A673 (cell line): Measurements from ENCODE around the gene OR4C45. TPM values are rescaled to one million over a fixed set of nuclear protein-coding genes. Genes with fewer than 3 reads are reported as not detected.
"Not testable (repeated sequence)": the region's sequence is repeated elsewhere in the genome, so short reads cannot be mapped to it uniquely, and the experiment has no call there.

Source experiments
- BruUV-seq: library from RNA; stranded (reverse); fragments of 400-500 nt; replicated peaks from 2 replicates; lab custom pipeline; 2021; lab: Mats Ljungman, UMichigan
- CTCF ChIA-PET: fragments of 300-600 bp; sonication (Branson Sonifier 250); formaldehyde crosslinking; loops from one replicate; lab custom pipeline; 2022; ENCODE audit warnings: antibody characterized with exemption; lab: Charles Lee
- POLR2A ChIA-PET: fragments of 300-600 bp; sonication (Branson Sonifier 250); formaldehyde crosslinking; loops from one replicate; lab custom pipeline; 2022; ENCODE audit warnings: antibody characterized with exemption; ENCODE audit not compliant: low non-redundant PET; lab: Charles Lee
- DNase-seq: peaks from one replicate; pipeline ENCODE4 v3.0.0-alpha.2; 2015; ENCODE audit warnings: low spot score
- H3K27ac ChIP-seq: fragments of 200-600 bp; sonication (generic); 2 replicates; pipeline ENCODE4 v1.5.1; 2016; ENCODE audit warnings: mixed run types, low read depth, mild to moderate bottlenecking, mixed read lengths, antibody characterized with exemption, low read length; ENCODE audit not compliant: poor library complexity, severe bottlenecking
- H3K27me3 ChIP-seq: fragments of 200-600 bp; sonication (generic); replicated peaks from 2 replicates; pipeline ENCODE4 v1.6.1; 2017; ENCODE audit warnings: mixed run types, low read depth, mild to moderate bottlenecking, mixed read lengths, antibody characterized with exemption, low read length; ENCODE audit not compliant: insufficient read depth, poor library complexity
- H3K36me3 ChIP-seq: fragments of 200-600 bp; sonication (generic); 2 replicates; pipeline ENCODE4 v1.6.1; 2016; ENCODE audit warnings: mixed run types, mild to moderate bottlenecking, mixed read lengths, antibody characterized with exemption, low read length; ENCODE audit not compliant: insufficient read depth, poor library complexity, severe bottlenecking
- H3K4me1 ChIP-seq: fragments of 200-600 bp; sonication (generic); 2 replicates; pipeline ENCODE4 v1.6.1; 2017; ENCODE audit warnings: mixed run types, mild to moderate bottlenecking, mixed read lengths, antibody characterized with exemption, low read length; ENCODE audit not compliant: insufficient read depth, poor library complexity, severe bottlenecking
- H3K4me3 ChIP-seq: fragments of 200-600 bp; sonication (generic); 2 replicates; pipeline ENCODE4 v1.5.1; 2016; ENCODE audit warnings: low read depth, mixed run types, mild to moderate bottlenecking, mixed read lengths, low read length; ENCODE audit not compliant: poor library complexity, severe bottlenecking
- H3K9me3 ChIP-seq: fragments of 200-600 bp; sonication (generic); 2 replicates; pipeline ENCODE4 v1.6.1; 2016; ENCODE audit warnings: mixed run types, low read depth, mild to moderate bottlenecking, mixed read lengths, antibody characterized with exemption, low read length; ENCODE audit not compliant: poor library complexity, severe bottlenecking
- EZH2 ChIP-seq: fragments of 200-600 bp; sonication (generic); IDR thresholded peaks from 2 replicates; pipeline ENCODE4 v1.6.1; 2017; ENCODE audit warnings: borderline replicate concordance, low read depth, mild to moderate bottlenecking, mixed read lengths, antibody characterized with exemption, low read length; ENCODE audit not compliant: poor library complexity, severe bottlenecking
- intact Hi-C: fragments of 100-400 bp; cut with micrococcal nuclease; formaldehyde crosslinking; loops from one replicate; pipeline ENCODE4 v1.10.0; 2022; ENCODE audit not compliant: unreplicated experiment
- total RNA-seq: library from RNA; stranded (reverse); gene quantifications from 2 replicates; pipeline ENCODE4 v1.2.3, GENCODE V29; 2021
- TF ChIP-seq, protein P1 (sequence below): fragments of 300-800, 200-600 bp; sonication (generic); conservative IDR thresholded peaks from 2 replicates; pipeline ENCODE4 v1.5.1; 2017; ENCODE audit warnings: low read depth, mild to moderate bottlenecking, antibody characterized with exemption, low read length, moderate library complexity, mixed read lengths

The OR4C45 gene
- total RNA-seq, 1 experiment from 2014 or later: not detected

DNA sequence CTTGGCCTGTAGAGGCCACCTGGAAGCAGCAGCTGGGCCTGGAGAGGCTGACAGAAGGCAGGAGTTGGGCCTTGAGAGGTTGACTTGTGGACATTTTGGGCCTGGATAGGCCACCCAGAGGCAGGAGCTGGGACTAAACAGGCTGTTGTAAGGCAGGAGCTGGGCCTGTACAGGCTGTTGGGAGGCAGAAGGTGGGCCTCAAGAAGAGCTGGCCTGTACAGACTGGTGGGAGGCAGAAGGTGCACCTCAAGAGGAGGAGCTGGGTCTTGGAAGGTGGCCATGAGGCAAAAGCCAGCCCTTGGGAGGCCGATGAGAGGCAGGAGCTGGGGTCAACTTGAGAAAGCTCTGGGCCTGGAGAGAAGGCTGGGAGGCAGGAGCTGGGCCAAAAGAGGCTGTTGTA is 45.3 kb downstream of the OR4C45 start:
- Histone ChIP-seq H3K9me3 (peaks cover 55% of the 10 kb centered on the region), H3K4me3 (no peak overlapping the region), H3K27me3 (no peaks in the 10 kb centered on the region), H3K4me1 (no peaks in the 10 kb centered on the region), H3K27ac (no peak overlapping the region), H3K36me3 (no peaks in the 10 kb centered on the region)
- TF ChIP-seq EZH2: no peak
- TF ChIP-seq, protein P1, sequence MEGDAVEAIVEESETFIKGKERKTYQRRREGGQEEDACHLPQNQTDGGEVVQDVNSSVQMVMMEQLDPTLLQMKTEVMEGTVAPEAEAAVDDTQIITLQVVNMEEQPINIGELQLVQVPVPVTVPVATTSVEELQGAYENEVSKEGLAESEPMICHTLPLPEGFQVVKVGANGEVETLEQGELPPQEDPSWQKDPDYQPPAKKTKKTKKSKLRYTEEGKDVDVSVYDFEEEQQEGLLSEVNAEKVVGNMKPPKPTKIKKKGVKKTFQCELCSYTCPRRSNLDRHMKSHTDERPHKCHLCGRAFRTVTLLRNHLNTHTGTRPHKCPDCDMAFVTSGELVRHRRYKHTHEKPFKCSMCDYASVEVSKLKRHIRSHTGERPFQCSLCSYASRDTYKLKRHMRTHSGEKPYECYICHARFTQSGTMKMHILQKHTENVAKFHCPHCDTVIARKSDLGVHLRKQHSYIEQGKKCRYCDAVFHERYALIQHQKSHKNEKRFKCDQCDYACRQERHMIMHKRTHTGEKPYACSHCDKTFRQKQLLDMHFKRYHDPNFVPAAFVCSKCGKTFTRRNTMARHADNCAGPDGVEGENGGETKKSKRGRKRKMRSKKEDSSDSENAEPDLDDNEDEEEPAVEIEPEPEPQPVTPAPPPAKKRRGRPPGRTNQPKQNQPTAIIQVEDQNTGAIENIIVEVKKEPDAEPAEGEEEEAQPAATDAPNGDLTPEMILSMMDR: no peak
- CTCF ChIA-PET: no interaction called here
- intact Hi-C loops: no loop called here
- no TSS peak for BruUV-seq
- POLR2A ChIA-PET: no interaction called here
- DNase-seq: no peak

DNA sequence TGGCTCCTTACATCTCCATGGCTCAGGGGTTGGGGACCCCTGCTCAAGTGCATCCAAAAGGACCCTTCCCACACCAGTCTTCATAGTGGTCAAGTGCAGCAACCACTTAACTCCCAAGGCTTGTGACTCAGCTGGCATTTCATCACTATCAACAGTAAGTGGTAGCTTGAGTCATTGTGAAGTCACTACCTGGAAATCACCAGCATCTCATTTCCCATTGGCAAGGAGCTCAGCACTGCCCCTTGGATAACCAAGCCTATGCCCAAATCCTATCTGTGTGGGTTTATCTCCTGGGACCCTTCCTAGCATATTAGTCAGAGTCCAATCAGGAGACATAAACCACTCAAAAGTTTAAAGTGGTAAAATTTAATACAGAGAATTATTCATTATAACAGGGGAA is 46.3 kb downstream of the OR4C45 start:
- BruUV-seq, intact Hi-C loops, H3K4me1 ChIP-seq, H3K27ac ChIP-seq, DNase-seq, H3K4me3 ChIP-seq, H3K36me3 ChIP-seq, CTCF ChIA-PET, POLR2A ChIA-PET, H3K27me3 ChIP-seq: not testable (repeated sequence)
- peaks cover 53% of the 10 kb centered on the region for H3K9me3 ChIP-seq

DNA sequence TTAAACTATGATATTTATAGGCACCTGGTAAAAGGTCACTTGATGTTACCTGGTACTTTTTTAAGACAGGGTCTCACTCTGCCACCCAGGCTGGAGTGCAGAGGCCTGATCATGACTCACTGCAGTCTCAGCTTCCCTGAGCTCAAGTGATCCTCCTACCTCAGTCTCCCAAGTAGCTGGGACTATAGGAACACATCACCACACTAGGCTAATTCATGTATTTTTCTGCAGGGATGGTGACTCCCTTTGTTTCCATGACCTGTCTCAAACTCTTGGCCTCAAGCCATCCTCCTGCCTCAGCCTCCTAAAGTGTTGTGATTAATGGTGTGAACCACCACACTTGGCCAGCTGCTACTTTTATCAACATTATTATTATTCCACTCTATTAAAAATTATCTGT is 47.6 kb downstream of the OR4C45 start:
- no TSS peak for BruUV-seq
- POLR2A ChIA-PET: no interaction called here
- intact Hi-C loops: no loop called here

More for the DNA sequence above, 47.6 kb downstream of the OR4C45 start:
- CTCF ChIA-PET: no interaction called here
- Histone ChIP-seq H3K36me3 (no peaks in the 10 kb centered on the region), H3K27ac (no peak overlapping the region), H3K4me1 (no peaks in the 10 kb centered on the region), H3K4me3 (no peak overlapping the region), H3K27me3 (no peaks in the 10 kb centered on the region), H3K9me3 (peaks cover 49% of the 10 kb centered on the region)
- TF ChIP-seq, protein P1: no peak
- no peak for TF ChIP-seq EZH2
- DNase-seq: no peak

Other genes with a start within 250 kb of the OR4C45 start
- not detected in 2 replicates for gene OR4C13, start 80.5 kb upstream of the OR4C45 start, total RNA-seq
- gene OR4C12, start 50.3 kb upstream of the OR4C45 start, total RNA-seq: not detected in 2 replicates